ENCODE data around the gene ADCK1.

GRCh38 chr14:77909911-77910310 lies 110.0 kb downstream of the ADCK1 start:
- TF ChIP-seq CTCF (IDR thresholded peaks at IDR 0.05) (no peak), EZH2 (IDR thresholded peaks at IDR 0.05; ENCODE audit: borderline replicate concordance, insufficient read depth, low read depth, low read length, poor library complexity, severe bottlenecking) (no peak)

Measured in B cell (primary cell).